Stromal cell of bone marrow (primary cell): ENCODE results near the gene OXNAD1.

Source experiments
- DNase-seq: peaks from one replicate; pipeline ENCODE4 v3.0.0-alpha.2; 2012; ENCODE audit warnings: low read depth

Gene OXNAD1

GRCh38 chr3:16247282-16248061, 17.5 kb upstream of the OXNAD1 start:
- DNase-seq, result peak; percentile 72

GRCh38 chr3:16248556-16248955, 16.5 kb upstream of the OXNAD1 start:
- DNase-seq, result no peak

- DNase-seq, result no peak
Observed at GRCh38 chr3:16249336-16249735, 15.7 kb upstream of the OXNAD1 start.

- no peak for DNase-seq
Observed at GRCh38 chr3:16249886-16250285, 15.1 kb upstream of the OXNAD1 start.

GRCh38 chr3:16251316-16252085, 13.5 kb upstream of the OXNAD1 start:
- no peak for DNase-seq

GRCh38 chr3:16252243-16252978, 12.6 kb upstream of the OXNAD1 start:
- no peak for DNase-seq

GRCh38 chr3:16252988-16253387, 12.0 kb upstream of the OXNAD1 start:
- no peak for DNase-seq

GRCh38 chr3:16253601-16254000, 11.4 kb upstream of the OXNAD1 start:
- no peak for DNase-seq

GRCh38 chr3:16254916-16255315, 10.1 kb upstream of the OXNAD1 start:
- DNase-seq, result no peak

- no peak for DNase-seq
Observed at GRCh38 chr3:16255326-16255725, 9.7 kb upstream of the OXNAD1 start.

- no peak for DNase-seq
Observed at GRCh38 chr3:16255726-16256125, 9.3 kb upstream of the OXNAD1 start.

- no peak for DNase-seq
Observed at GRCh38 chr3:16257309-16257708, 7.7 kb upstream of the OXNAD1 start.

GRCh38 chr3:16258177-16258576, 6.8 kb upstream of the OXNAD1 start:
- DNase-seq, result no peak

- DNase-seq, result no peak
Observed at GRCh38 chr3:16258866-16259265, 6.1 kb upstream of the OXNAD1 start.

GRCh38 chr3:16260046-16260445, 5.0 kb upstream of the OXNAD1 start:
- DNase-seq, result no peak

- DNase-seq, result no peak
Observed at GRCh38 chr3:16262174-16262573, 2.8 kb upstream of the OXNAD1 start.

- no peak for DNase-seq
Observed at GRCh38 chr3:16264174-16264707, 771 bp upstream of the OXNAD1 start.

- no peak for DNase-seq
Observed at GRCh38 chr3:16265455-16265786, 409 bp downstream of the OXNAD1 start.

GRCh38 chr3:16266714-16267113, 1.7 kb downstream of the OXNAD1 start:
- no peak for DNase-seq

GRCh38 chr3:16270855-16271254, 5.8 kb downstream of the OXNAD1 start:
- DNase-seq, result no peak

GRCh38 chr3:16272588-16272987, 7.6 kb downstream of the OXNAD1 start:
- DNase-seq, result no peak

GRCh38 chr3:16273867-16274266, 8.9 kb downstream of the OXNAD1 start:
- DNase-seq, result no peak

GRCh38 chr3:16277471-16277870, 12.5 kb downstream of the OXNAD1 start:
- no peak for DNase-seq
